Measurements from ENCODE around the gene KRT77.
A peak's percentile ranks its signal among the peaks of the same experiment; 100 is the strongest.
"Not testable (repeated sequence)": the region's sequence is repeated elsewhere in the genome, so short reads cannot be mapped to it uniquely, and the experiment has no call there.

The KRT77 gene

DNA sequence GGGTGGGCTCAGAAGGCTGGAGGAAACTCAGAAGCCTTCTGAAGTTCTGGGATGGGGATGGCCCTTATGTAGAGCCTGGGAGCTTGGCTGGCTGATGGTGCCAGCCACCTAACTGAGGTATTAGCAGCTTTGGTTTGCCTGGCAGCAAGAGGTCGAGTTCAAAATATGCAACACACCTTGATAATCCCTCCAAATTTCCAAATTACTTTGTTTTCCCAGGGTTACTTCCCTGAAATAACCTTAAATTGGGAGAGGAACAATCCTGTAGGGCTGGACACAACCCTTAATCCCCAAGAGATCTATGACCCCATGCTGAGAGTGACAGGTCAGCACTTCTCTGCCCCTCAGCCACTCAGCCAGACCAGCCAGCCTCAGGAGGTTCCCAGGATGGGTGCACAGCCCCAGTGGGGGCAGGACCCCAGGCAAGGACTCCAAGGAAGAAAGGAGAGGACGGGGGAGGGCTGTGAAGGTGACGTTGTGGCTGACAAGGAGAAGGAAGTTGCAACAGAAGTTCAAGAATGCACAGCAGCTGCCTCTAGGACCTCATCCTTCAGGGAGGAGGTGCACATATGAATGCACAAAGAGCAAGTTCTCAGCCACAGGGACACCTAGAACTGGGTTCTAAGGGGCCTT, 18.6 kb upstream of the KRT77 start:
- no peak for DNase-seq

DNA sequence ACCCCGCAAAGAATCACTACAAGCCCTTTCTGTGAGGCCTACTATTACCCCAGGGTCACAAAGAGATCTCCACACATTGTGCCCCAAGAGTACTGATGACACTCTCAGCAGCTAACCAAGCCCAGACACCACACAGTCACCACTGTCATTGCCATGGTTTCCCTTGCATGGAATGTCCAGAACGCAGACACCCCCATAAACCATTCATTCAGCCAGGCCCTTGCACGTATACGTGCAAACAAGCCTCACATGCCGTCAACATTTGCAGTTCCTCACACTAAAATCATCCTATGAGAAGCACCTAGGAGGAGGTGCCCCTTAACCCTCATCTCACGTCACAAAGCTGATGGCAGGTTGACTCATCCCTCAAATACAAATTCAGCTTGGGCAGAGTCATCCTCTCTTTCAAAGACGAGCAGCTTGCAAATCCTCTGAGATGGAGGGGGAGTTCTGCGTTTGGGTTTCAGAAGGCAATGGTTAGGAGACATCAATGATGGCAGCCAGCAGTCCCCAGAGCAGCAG, 17.1 kb upstream of the KRT77 start:
- DNase-seq: no peak

DNA sequence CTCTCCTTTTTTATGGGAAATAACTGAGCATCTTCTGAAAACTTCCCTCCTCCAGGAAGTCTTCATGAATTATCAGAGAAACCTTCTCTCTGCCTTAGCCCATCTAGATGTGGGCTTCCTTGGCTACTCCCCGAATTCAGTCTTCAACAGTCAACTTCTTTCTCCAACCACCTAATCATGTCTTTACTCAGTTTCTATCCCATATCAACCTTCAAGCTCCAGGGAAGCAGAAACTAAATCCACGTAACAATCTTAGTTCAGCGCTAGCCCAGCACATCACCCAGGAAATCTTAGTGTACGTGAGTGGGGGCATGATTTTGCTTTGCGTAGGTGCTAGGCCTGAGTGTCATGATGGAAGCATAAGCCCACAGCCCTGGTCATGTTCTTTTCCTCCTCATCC, 12.7 kb upstream of the KRT77 start:
- no peak for DNase-seq

DNA sequence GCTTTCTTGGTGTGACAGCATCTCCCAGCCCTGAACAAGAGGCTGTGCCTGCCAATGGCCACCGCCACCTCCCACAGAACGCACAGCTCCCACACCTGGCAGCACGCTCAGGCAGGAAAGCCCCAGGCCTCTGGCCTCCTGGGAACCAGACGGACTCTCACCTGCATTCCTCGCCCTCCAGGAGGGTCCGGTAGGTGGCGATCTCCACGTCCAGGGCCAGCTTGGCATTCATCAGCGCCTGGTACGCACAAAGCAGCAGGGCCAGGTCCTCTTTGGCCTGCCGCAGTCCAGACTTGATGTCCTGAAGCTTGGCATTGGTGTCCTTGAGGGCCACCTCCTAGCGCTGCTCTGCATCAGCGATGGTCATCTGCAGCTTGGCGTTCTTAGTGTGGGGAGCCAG, 12.1 kb upstream of the KRT77 start:
- DNase-seq: no peak

DNA sequence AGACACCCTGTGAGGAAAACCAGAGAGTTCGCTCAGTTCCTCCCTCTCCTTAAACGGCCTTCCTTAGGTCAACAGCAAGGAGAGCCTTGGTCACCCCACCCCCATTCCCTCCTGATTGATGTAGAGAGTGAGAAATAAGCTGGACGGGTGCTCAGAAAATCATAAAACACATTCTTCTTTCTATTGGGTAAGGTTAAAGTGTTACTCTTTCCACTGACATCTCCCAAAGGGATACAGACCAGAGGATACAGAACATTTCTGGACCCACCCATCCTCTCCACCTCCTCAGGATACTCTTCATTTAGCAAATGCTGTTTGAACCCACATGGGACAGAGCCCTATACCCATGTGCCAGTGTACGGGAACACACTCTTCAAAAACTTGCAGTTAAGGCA, 11.6 kb upstream of the KRT77 start:
- no peak for DNase-seq

DNA sequence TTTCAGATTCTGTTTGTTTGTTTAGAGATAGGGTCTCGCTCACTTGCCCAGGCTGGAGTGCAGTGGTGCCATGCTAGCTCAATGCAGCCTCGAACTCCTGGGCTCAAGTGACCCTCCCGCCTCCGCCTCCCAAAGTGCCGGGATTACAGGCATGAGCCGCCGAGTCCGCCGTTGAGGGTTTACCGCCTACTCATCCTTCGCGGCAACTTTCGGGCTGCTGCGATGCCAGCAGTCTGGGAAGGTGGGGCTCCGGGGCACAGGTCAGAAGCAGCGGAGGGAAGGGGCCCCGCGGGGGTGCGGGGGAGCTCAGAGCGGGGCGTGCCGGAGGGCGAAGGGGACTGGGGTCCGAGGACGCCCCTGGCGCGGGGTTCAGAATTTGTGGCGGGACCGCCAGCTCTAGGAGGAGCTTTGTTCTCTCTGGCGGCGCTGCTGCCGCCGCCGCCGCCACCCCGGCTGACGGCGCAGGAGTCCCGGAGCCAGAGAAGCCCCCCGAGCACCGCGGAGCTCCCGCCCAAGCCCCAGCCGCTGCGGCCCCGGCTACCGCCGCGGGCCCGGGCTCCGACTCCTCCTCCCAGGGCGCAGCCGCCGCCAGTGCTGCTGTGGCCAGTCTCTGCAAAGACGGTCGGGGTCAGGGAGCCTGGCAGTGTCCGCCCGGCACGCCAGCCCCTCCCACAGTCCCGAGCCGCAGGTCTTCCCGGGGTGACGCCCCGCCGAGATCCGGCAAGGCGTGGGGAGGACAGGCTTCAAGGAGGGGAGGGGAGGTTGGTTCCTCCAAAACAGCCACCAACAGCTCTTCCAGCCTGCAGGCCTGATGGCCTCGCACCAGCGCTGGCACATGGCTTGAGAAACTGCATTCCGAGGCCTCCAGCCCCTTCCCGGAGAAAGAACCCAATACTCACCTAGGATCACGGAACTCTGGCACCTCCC, 10.9 kb upstream of the KRT77 start:
- no peak for DNase-seq

DNA sequence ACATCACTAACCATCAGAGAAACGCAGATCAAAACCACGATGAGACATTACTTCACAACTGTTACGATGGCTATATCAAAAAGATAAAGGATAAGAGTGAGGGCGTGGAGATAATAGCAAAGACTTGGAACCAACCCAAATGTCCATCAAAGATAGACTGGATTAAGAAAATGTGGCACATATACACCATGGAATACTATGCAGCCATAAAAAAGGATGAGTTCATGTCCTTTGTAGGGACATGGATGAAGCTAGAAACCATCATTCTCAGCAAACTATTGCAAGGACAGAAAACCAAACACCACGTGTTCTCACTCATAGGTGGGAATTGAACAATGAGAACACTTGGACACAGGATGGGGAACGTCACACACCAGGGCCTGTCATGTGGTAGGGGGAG, 8.8 kb upstream of the KRT77 start:
- not testable (repeated sequence) for DNase-seq

DNA sequence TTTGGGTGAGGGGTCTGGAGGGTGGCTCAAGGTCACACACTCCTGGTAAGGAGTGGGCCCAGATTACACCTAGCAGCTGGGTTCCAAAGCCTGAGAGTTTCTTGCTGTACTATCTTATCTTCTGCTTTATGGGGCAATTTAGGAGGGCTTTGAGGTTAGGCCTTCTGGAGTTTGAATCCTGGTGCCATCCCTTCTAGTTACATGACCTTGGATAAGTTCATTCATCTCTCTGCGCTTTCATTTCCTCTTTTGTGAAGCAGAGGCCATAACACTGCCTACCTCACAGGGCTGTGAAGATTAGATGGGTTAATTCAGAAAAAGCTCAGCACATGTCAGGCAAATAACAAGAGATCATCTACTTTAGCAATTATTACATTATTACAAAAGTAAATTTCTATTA, 7.4 kb upstream of the KRT77 start:
- DNase-seq: no peak

DNA sequence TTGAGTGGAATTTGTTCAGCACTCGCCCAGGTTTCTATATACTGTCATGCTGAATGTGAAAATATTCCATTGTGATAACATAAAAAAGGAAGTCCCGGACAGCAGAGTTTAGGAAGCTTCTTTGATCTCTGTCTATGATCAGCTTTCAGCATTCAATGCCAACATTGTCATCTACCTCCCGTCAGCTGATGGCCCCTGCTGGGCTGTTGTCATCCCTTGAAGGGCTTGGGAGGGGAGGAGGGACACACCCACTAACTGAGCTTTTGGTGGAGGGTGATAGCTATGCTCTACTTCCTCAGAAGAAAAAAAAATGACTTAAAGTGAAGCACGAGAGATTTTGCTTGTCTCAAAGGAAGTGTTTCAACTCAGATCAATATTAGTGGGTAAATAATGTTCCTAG, 4.7 kb upstream of the KRT77 start:
- DNase-seq: no peak

DNA sequence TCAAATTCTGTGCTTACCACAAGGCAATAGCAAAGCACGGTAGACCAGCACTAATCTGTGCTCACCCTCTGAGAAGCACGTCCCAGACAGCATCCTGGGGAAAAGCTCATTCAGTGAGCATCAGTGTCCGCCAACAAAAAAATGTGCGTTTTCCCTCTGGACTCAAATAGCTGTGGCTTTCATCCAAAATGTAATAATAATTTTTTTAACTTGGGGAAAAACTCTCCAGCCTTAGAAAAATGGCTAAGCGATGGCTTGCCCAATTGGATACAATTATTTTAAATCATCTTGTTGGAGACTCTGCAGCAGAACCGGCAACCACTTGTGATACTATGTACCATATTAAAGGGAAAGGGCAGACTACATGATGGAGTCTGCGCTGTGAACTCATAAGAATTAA, 1.1 kb upstream of the KRT77 start:
- DNase-seq: no peak

DNA sequence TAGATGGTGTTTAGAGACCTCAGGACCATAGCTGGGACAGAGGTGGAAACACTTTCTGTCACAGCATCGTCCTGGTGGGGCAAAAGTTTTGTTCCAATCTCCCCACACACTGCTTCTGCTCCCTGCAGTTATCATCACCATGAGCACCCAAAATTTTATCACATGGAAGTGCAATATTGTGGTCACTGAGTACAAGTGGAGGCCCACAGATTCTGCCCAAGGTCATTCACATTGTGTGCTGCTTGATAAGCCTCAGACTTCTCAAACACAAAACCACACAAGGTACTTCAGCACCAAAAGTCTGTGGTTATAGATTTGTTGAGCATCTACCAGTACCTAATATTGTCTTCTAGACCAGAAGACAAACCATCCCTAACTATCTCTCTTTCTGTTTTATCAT, 554 bp upstream of the KRT77 start:
- no peak for DNase-seq

DNA sequence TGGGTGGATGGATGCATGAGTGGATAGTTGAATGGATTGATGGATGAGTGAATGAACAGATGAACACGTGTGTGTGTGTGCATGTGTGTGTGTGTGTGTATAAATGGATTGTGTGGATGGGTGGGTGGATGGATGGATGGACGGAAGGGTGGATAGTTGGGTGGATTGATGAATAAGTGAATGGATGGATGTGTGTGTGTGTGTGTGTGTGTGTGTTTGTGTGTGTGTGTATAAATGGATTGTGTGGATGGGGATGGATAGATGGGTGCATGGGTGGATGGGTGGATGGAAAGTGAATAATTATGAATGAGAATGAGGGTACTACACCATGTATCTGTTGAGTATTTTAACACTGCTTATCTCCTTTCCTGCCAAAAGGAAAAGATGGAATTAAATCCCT, 986 bp downstream of the KRT77 start:
- DNase-seq: no peak

DNA sequence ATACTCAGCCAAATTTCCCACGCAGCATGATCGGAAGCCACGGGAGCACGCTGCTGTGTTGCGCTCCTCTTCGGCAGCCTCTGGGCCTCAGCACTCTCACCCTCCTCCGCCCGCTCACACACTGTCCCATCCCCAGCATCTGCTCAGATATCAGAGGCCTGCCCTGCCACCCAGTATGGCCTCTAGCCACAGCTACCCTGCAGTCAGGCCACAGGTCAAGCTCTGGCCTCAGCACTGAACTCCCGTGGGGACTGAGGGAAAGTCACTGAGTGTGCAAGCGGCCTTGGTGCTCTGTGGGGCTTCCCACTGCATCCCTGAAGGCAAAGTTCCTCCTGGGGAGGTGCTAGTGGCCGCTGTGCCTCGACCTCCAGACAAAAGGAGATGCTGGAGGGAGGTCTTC, 2.0 kb downstream of the KRT77 start:
- no peak for DNase-seq

DNA sequence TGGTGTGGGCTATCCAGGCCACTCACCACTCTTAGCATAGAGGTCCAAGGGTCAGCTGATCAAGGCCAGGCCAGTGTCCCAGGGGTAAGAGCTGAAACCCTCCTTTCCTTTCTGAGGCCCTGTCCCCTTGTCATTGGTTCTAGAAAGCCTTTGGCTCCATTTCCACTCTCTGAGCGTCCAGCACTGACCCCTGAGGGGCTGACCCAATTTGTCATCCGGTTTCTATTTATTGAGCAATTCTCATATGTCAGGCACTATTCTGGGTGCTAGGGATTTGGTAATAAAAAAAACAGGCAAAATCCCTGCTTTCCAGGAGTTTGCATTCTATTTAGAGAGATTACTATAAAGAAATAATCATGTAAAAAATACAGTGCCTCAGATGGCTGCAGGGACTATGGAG, 3.4 kb downstream of the KRT77 start:
- no peak for DNase-seq

DNA sequence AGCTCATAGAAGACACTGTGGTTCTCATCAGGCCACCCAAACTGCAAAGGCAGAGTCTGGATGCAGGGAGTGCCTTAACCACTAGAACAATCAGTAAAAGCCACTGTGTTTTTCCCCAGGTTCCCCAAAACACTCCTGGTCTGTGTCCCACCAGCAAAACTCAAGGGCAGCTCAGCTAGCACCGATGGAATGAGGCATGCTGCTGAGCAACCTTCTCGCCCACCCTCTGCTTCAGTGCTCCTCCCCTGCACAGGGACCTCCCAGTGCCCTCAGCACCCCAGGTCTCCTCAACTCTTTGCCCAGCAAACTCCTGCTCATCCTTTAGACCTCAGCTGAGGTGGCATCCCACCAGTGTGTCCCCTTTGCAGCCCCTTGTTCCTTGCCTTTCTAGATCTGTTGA, 4.0 kb downstream of the KRT77 start:
- no peak for DNase-seq

DNA sequence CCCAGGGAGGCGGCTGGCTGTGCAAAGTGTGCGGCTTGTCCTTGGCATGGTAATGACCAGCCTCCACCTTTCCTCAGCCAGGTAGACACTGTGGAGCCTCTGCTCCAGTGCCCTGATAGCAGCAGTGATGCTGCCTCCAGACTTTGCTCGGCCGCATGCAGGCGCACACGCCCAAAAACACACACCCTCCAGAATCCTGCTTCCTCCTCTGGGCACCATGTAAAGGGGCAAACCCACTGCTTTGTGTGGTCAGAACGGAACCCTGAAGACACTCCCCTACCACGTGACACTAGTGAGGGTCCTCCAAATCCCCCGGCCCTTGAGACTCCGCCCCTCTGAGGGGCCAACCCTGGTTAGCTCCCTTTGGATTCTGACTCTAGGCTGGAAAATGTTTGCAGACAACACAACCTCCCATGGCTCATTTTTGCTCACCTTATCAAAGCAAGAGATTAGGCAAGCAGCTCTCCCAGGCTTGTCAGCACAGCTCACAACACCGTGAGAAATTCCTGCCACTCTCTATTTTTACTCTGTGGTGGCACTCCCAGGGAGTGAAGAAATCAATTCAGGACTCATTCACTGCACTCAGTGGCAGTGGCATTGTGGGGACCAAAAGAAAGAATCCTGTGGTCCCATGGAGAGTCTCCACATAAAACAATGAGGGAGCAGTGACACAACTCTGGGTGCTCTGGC, 4.5 kb downstream of the KRT77 start:
- DNase-seq: peak; percentile 13

DNA sequence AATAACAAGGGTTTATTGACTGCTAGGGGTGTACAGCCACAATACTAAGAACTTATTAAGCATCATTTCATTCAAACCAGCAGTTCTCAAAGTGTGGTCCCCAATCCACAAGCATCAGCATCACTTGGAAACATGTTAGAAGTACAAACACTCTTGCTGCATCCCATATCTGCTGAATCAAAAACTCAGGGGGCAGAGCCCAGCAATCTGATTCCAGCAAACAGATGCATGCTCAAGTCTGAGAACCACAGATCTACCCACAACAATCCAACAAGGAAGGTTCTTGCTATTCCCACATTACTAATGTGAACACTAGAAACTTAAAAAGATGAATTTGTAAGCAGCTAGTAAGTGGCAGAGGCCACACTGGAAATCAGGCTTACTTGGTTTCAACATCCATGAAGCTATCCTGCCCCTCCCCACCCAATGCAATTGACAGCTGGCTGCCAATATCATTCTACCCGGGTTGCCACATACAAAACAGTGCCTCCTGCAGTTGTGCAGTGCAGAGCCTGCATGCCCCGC, 6.2 kb downstream of the KRT77 start:
- no peak for DNase-seq

DNA sequence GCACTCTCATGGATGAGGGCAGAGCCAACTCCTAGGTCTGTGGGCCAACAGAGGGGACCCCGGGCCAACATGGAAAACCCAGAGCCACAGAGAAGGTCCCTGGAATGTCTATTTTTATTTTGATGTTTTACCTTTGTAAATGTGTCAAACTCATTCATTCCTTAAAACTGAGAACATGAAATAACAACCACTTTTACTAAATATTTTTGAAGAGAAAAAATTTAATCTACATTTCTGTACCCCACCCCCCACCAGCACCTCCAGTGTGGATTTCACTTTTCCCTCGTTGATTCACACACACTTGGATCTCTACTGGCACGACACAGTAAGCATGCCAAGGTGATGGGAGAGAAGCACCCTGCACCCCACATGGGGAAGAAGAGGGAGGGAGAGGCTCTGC, 6.7 kb downstream of the KRT77 start:
- DNase-seq: no peak

DNA sequence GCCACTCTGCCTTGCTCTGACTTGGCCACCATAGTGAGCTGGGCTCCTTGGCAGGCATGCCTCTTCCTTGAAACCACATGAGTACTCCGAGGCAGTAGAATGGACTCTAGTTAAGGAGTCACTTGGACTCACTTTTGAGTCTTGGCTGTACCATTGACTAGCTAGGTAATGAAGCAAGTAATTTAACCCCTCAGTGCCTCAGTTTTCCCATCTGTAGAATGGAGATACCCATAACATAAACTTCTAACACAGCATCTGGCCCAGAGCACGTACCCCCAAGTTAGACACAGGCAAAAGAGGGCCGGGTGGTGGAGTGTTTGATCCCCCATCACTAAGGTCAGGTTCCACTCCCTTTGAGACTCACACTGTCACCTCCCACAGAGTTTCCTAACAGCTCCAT, 8.3 kb downstream of the KRT77 start:
- no peak for DNase-seq

DNA sequence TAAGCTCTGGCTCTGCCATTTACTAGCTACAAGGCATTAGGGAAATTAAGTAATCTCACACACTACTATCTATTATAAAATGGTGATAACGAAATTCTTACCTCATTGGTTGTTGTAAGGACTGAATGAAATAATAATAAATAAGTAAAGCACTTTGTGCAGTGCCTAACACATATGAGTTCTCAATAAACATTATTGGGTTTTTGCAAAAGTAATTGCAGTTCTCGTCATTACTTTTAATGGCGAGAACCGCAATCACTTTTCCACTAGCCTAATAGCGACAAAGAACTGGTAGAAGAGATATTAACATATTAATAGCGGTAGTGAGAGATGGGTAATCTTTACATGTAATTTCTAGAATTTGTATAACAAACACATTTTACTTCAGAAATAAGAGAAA, 9.2 kb downstream of the KRT77 start:
- DNase-seq: no peak

DNA sequence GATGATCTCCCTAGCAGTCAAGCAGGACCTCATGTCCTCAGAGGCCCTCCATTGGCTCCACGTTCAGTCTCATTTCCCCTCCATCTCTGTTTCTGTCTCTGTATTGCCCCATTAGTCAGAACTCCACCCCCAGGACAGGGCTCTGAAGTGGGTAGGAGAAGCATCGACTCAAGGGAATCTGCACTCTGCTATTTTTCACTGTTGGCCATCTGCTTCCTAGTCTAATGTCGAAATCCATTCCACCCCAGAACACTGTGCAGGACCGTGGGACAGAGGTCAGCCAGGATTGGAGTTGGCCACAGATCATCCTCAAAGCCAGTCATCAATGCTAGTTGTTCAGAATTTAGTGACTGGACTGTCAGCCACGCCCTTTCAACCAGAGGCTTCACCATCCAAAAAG, 10.1 kb downstream of the KRT77 start:
- DNase-seq: no peak

DNA sequence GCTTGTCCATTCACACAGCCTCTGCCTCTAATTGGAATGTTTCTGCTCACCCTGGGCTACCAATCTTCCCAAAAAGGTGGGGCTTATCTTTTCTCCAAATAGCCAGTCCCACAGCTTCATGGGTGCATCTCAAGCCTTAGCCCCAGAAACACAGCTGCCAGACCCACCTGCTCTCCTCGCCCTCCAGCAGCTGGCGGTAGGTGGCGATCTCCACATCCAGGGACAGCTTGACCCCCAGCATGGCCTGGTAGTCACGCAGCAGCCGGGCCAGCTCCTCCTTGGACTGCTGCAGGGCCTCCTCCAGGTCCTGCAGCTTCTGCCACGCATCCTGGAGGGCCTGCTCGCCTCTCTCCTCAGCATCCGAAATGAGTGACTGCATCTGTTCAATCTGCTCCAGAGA, 11.1 kb downstream of the KRT77 start:
- no peak for DNase-seq

DNA sequence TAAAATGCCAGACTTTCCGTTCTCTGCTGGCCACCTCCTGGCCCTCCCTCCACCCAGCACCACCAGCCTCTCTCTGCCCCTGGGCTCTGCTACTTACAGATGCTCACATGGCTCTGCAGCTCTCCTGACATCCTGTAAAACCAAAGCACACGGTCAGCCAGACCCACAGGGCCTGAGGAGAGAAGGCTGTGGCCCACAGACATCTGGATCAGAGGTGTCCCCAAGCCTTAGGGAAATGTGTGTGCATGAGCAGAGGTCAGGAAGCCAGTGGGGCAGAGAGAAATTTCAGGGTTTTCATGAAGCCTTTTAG, 11.5 kb downstream of the KRT77 start:
- no peak for DNase-seq
